ENCODE data around the gene PTPN22. TPM values are rescaled to one million over a fixed set of nuclear protein-coding genes. Genes with fewer than 3 reads are reported as not detected.

PTPN22 gene
- total RNA-seq, 1 donor from 2014 or later: not detected

GRCh38 chr1:113836534-113836933 is 35.0 kb downstream of the PTPN22 start:
- no peaks in the 10 kb centered on the region for H3K27me3 ChIP-seq (ENCODE audit: control insufficient read depth, insufficient read depth, low read length)
- no peak overlapping the region for H3K4me3 ChIP-seq (ENCODE audit: low read depth, low read length)
- H3K36me3 ChIP-seq (ENCODE audit: control insufficient read depth, insufficient read depth, low read length): no peaks in the 10 kb centered on the region
- TF ChIP-seq, protein P1, sequence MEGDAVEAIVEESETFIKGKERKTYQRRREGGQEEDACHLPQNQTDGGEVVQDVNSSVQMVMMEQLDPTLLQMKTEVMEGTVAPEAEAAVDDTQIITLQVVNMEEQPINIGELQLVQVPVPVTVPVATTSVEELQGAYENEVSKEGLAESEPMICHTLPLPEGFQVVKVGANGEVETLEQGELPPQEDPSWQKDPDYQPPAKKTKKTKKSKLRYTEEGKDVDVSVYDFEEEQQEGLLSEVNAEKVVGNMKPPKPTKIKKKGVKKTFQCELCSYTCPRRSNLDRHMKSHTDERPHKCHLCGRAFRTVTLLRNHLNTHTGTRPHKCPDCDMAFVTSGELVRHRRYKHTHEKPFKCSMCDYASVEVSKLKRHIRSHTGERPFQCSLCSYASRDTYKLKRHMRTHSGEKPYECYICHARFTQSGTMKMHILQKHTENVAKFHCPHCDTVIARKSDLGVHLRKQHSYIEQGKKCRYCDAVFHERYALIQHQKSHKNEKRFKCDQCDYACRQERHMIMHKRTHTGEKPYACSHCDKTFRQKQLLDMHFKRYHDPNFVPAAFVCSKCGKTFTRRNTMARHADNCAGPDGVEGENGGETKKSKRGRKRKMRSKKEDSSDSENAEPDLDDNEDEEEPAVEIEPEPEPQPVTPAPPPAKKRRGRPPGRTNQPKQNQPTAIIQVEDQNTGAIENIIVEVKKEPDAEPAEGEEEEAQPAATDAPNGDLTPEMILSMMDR (IDR thresholded peaks at IDR 0.05; ENCODE audit: insufficient read depth, low read length, poor library complexity, severe bottlenecking): no peak
- no peak for DNase-seq (ENCODE audit: low read depth)

GRCh38 chr1:113835686-113836290 is 35.7 kb downstream of the PTPN22 start:
- H3K36me3 ChIP-seq (ENCODE audit: control insufficient read depth, insufficient read depth, low read length): no peaks in the 10 kb centered on the region
- H3K27me3 ChIP-seq (ENCODE audit: control insufficient read depth, insufficient read depth, low read length): no peaks in the 10 kb centered on the region
- TF ChIP-seq, protein P1 (IDR thresholded peaks at IDR 0.05; ENCODE audit: insufficient read depth, low read length, poor library complexity, severe bottlenecking): peak; percentile 23
- no peak overlapping the region for H3K4me3 ChIP-seq (ENCODE audit: low read depth, low read length)
- no peak for DNase-seq (ENCODE audit: low read depth)

GRCh38 chr1:113834716-113835115 is 36.8 kb downstream of the PTPN22 start:
- no peak for DNase-seq (ENCODE audit: low read depth)
- TF ChIP-seq, protein P1 (IDR thresholded peaks at IDR 0.05; ENCODE audit: insufficient read depth, low read length, poor library complexity, severe bottlenecking): no peak
- no peak overlapping the region for H3K4me3 ChIP-seq (ENCODE audit: low read depth, low read length)
- H3K36me3 ChIP-seq (ENCODE audit: control insufficient read depth, insufficient read depth, low read length): no peaks in the 10 kb centered on the region
- H3K27me3 ChIP-seq (ENCODE audit: control insufficient read depth, insufficient read depth, low read length): no peaks in the 10 kb centered on the region

GRCh38 chr1:113830039-113830438 is 41.5 kb downstream of the PTPN22 start:
- no peaks in the 10 kb centered on the region for H3K27me3 ChIP-seq (ENCODE audit: control insufficient read depth, insufficient read depth, low read length)
- no peak for DNase-seq (ENCODE audit: low read depth)
- TF ChIP-seq, protein P1 (IDR thresholded peaks at IDR 0.05; ENCODE audit: insufficient read depth, low read length, poor library complexity, severe bottlenecking): no peak
- H3K36me3 ChIP-seq (ENCODE audit: control insufficient read depth, insufficient read depth, low read length): no peaks in the 10 kb centered on the region
- H3K4me3 ChIP-seq (ENCODE audit: low read depth, low read length): no peak overlapping the region

GRCh38 chr1:113821916-113822315 is 49.6 kb downstream of the PTPN22 start:
- no peaks in the 10 kb centered on the region for H3K27me3 ChIP-seq (ENCODE audit: control insufficient read depth, insufficient read depth, low read length)
- DNase-seq (ENCODE audit: low read depth): no peak
- TF ChIP-seq, protein P1 (IDR thresholded peaks at IDR 0.05; ENCODE audit: insufficient read depth, low read length, poor library complexity, severe bottlenecking): no peak
- H3K36me3 ChIP-seq (ENCODE audit: control insufficient read depth, insufficient read depth, low read length): no peaks in the 10 kb centered on the region
- H3K4me3 ChIP-seq (ENCODE audit: low read depth, low read length): no peak overlapping the region

DNA sequence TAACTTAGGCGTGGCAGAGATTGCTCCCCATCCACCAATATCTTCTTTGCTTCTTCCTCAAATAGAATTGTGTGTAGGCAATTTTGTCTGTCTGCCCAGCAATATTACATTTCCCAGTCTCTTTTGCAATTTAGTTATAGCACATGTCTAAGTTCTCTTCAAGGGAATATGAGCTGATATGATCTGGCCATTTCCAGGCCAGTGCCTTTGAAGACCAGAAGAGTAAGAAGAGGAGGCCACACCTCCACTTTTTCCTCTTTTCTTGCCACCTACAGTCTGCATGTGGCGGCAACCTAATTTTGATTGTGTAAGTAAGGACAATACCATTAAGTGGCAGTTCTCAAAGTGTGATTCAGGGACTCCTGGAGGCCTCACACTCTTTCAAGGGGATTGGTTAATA is 52.9 kb downstream of the PTPN22 start:
- Histone ChIP-seq H3K4me3 (ENCODE audit: low read depth, low read length) (no peak overlapping the region), H3K36me3 (ENCODE audit: control insufficient read depth, insufficient read depth, low read length) (no peaks in the 10 kb centered on the region), H3K27me3 (ENCODE audit: control insufficient read depth, insufficient read depth, low read length) (no peaks in the 10 kb centered on the region)
- TF ChIP-seq, protein P1 (IDR thresholded peaks at IDR 0.05; ENCODE audit: insufficient read depth, low read length, poor library complexity, severe bottlenecking): no peak
- no peak for DNase-seq (ENCODE audit: low read depth)

Measured in kidney epithelial cell (primary cell).